CD8-positive, alpha-beta memory T cell (primary cell): ENCODE measurements around the gene BOLA3. TPM values are rescaled to one million over a fixed set of nuclear protein-coding genes. Genes with fewer than 3 reads are reported as not detected.
"Not testable (repeated sequence)": the region's sequence is repeated elsewhere in the genome, so short reads cannot be mapped to it uniquely, and the experiment has no call there.

Source experiments
- CTCF ChIA-PET: fragments of 350-600 bp; sonication (Branson Sonifier 250); formaldehyde crosslinking; loops from one replicate; lab custom pipeline; 2021; ENCODE audit warnings: antibody characterized with exemption; lab: Charles Lee
- POLR2A ChIA-PET: fragments of 350-600 bp; sonication (Branson Sonifier 250); formaldehyde crosslinking; loops from one replicate; lab custom pipeline; 2021; ENCODE audit warnings: antibody characterized with exemption; lab: Charles Lee
- DNase-seq, 5 donors: peaks; one replicate each; pipeline versions ENCODE4 v3.0.0 to v3.0.0-alpha.2; 2020 to 2022; ENCODE audit warnings: mixed read lengths in 1 of 5
- H3K27ac ChIP-seq: one replicate; pipeline ENCODE4 v1.7.0; 2013; ENCODE audit warnings: low read depth, mild to moderate bottlenecking, low read length, moderate library complexity
- H3K27me3 ChIP-seq: 2 replicates; pipeline ENCODE4 v1.7.0; 2013; ENCODE audit warnings: low read length, mild to moderate bottlenecking; ENCODE audit not compliant: insufficient read depth, poor library complexity, severe bottlenecking
- H3K36me3 ChIP-seq: 2 replicates; pipeline ENCODE4 v1.7.0; 2013; ENCODE audit warnings: mild to moderate bottlenecking, low read length, moderate library complexity; ENCODE audit not compliant: insufficient read depth
- H3K4me1 ChIP-seq: 2 replicates; pipeline ENCODE4 v1.7.0; 2013; ENCODE audit warnings: mild to moderate bottlenecking, low read length, moderate library complexity; ENCODE audit not compliant: insufficient read depth
- H3K4me3 ChIP-seq: 2 replicates; pipeline ENCODE4 v1.7.0; 2013; ENCODE audit warnings: mild to moderate bottlenecking, low read length
- H3K9me3 ChIP-seq: 2 replicates; pipeline ENCODE4 v1.7.0; 2013; ENCODE audit warnings: mild to moderate bottlenecking, low read length
- H3K27ac Mint-ChIP-seq, 8 donors: one replicate each; pipeline ENCODE4 v1.8.0; 2020 to 2021; ENCODE audit warnings: mixed read lengths in 8 of 8, mild to moderate bottlenecking in 6 of 8, inconsistent platforms in 3 of 8, moderate library complexity in 3 of 8
- H3K27me3 Mint-ChIP-seq, 2 donors: one replicate each; pipeline ENCODE4 v1.8.0; 2020 to 2021; ENCODE audit warnings: mixed read lengths in 2 of 2, mild to moderate bottlenecking in 1 of 2, moderate library complexity in 1 of 2
- H3K36me3 Mint-ChIP-seq, 3 donors: one replicate each; pipeline ENCODE4 v1.8.0; 2020 to 2021; ENCODE audit warnings: mixed read lengths in 3 of 3, inconsistent platforms in 1 of 3, mild to moderate bottlenecking in 1 of 3
- H3K4me1 Mint-ChIP-seq, 3 donors: one replicate each; pipeline ENCODE4 v1.8.0; 2020 to 2021; ENCODE audit warnings: mixed read lengths in 3 of 3, inconsistent platforms in 1 of 3, mild to moderate bottlenecking in 1 of 3
- H3K4me3 Mint-ChIP-seq, 7 donors: one replicate each; pipeline ENCODE4 v1.8.0; 2020 to 2021; ENCODE audit warnings: mixed read lengths in 7 of 7, mild to moderate bottlenecking in 6 of 7, moderate library complexity in 4 of 7, inconsistent platforms in 2 of 7
- H3K9me3 Mint-ChIP-seq, 5 donors: one replicate each; pipeline ENCODE4 v1.8.0; 2020 to 2022; ENCODE audit warnings: mixed read lengths in 5 of 5, mild to moderate bottlenecking in 3 of 5, moderate library complexity in 2 of 5, inconsistent platforms in 1 of 5
- polyA plus RNA-seq: library from polyadenylated mRNA; unstranded; fragments of 300-500 nt; fragmentation: Illumina TruSeq; gene quantifications from one replicate; pipeline ENCODE4 v1.2.3, GENCODE V29; 2021
- total RNA-seq, 2 experiments: library from RNA; stranded (reverse); gene quantifications; one replicate each; pipeline ENCODE4 v1.2.3, GENCODE V29; 2021

BOLA3 gene, protein sequence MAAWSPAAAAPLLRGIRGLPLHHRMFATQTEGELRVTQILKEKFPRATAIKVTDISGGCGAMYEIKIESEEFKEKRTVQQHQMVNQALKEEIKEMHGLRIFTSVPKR
- total RNA-seq (100 to 1,000 TPM; 131 to 133 TPM), polyA plus RNA-seq (74.1 TPM)

DNA sequence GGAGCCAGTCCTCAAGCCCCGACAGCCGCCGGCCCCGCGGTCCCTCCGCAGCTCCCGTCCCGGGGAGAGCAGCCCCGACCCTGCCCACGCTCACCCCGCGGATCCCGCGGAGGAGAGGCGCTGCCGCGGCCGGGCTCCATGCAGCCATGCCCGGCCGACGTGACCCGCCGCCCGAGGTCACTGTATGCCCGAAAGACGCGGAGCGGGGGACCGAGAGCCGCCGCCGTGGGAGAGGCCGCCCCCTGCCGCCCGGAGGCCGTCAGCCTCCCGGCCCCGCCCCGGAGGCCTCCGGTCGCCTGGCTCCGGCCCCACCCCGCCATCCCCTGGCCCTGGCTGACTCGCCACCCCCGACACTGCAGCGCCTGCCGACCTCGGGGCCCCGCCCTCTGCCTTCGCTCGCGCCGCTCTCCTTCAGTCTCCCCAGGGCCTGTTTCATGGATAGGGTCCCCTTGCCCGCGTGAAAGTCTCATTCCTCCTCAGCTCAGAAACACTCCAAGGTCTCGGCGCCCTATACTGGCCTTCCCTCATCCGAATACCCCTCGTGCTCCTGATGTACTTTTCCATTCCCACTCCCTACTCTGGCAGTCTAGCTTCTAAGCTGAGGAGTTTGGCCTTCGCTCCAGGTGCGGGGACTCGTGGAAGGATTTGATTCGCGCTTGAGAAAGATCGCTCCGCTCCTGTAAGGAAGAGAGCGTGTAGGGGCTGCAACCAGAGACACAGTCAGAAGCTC, at the start of gene BOLA3:
BOLA3 (minus strand) TSS at position 186 of the 730 bp plus-strand sequence; CDS start at position 148, 38 bp downstream.
- Mint-ChIP-seq H3K9me3 (no peaks in the 10 kb centered on the region), H3K4me1 (peaks cover 5 to 9% (median 6%) of the 10 kb centered on the region in 3 donors), H3K27me3 (no peaks in the 10 kb centered on the region), H3K4me3 (no peak within 1 kb of the TSS), H3K36me3 (peaks cover 0 to 29% (median 2%) of the 10 kb centered on the region in 3 donors), H3K27ac (peak within 1 kb of the TSS in 1 of 8 donors; percentile 26)
- peaks cover 12% of the 10 kb centered on the region for H3K4me1 ChIP-seq
- H3K9me3 ChIP-seq = no peaks in the 10 kb centered on the region
- peaks cover 7% of the 10 kb centered on the region for H3K36me3 ChIP-seq
- H3K27ac ChIP-seq = peak within 1 kb of the TSS; percentile 55
- peak within 1 kb of the TSS; percentile 82 for H3K4me3 ChIP-seq
- POLR2A ChIA-PET = interaction anchor here (1.1 to 2.1 kb wide), 2 partner anchors 27 to 30 kb away, joined by 7 to 10 read pairs; partner anchors contain the start of gene MOB1A
- CTCF ChIA-PET = interaction anchor here (0.9 to 3.6 kb wide), 25 partner anchors 7 to 326 kb away, joined by 3 to 18 read pairs (median 5); partner anchors contain the start of genes MOB1A, MTHFD2 and STAMBP
- no peaks in the 10 kb centered on the region for H3K27me3 ChIP-seq
- DNase-seq = peak; percentile 73 to 82 (median 78)

- Histone ChIP-seq H3K4me1 (peaks cover 23% of the 10 kb centered on the region), H3K27ac (no peak overlapping the region), H3K4me3 (no peak overlapping the region), H3K36me3 (no peaks in the 10 kb centered on the region), H3K9me3 (no peaks in the 10 kb centered on the region), H3K27me3 (no peaks in the 10 kb centered on the region)
- Mint-ChIP-seq H3K4me3 (peak overlapping the region in 1 of 7 donors; percentile 90), H3K9me3 (no peaks in the 10 kb centered on the region), H3K27ac (peak overlapping the region in 4 of 8 donors; percentile 8 to 85 (median 54)), H3K36me3 (peaks cover 0 to 7% (median 0%) of the 10 kb centered on the region in 3 donors), H3K27me3 (peaks cover 0 to 3% of the 10 kb centered on the region in 2 donors), H3K4me1 (peaks cover 21 to 40% (median 38%) of the 10 kb centered on the region in 3 donors)
- no peak for DNase-seq
- ChIA-PET CTCF (interaction anchor here (0.9 to 5.0 kb wide), 6 partner anchors 12 to 195 kb away, joined by 3 to 59 read pairs (median 4); partner anchors contain the start of gene MOB1A), POLR2A (interaction anchor here (1.0 to 3.6 kb wide), 2 partner anchors 18 to 19 kb away, joined by 5 to 84 read pairs; partner anchors contain the start of gene MOB1A)
These were observed 49.3 kb upstream of the BOLA3 start for GRCh38 chr2:74197049-74197448.

DNA sequence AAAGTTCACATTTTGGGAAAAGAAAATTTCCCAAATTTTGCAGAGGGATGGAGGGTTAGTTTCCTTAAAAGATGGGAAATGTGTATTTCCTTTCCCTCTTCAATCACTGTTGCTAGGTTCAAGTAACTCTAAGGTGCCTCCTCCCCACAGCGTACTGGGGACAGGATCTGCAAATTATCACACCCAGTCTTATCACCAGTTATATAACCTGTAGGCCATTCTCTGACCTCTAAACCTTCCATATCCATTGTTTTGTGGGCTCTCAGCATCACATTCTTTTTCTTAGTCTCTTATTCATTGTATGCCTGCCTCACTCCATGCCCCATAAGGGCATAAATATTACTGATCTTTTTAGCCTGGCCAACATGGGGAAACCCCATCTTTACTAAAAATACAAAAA, 47.1 kb upstream of the BOLA3 start:
- no peak overlapping the region for H3K27ac ChIP-seq
- no peaks in the 10 kb centered on the region for H3K36me3 ChIP-seq
- no peak overlapping the region for H3K4me3 ChIP-seq
- POLR2A ChIA-PET = interaction anchor here (0.6 kb wide), 1 partner anchor 9 kb away, joined by 5 read pairs; no protein-coding TSS in a partner anchor
- no peaks in the 10 kb centered on the region for H3K27me3 ChIP-seq
- peaks cover 0 to 7% (median 0%) of the 10 kb centered on the region in 3 donors for H3K36me3 Mint-ChIP-seq
- CTCF ChIA-PET = no interaction called here
- H3K27ac Mint-ChIP-seq = no peak overlapping the region
- no peaks in the 10 kb centered on the region for H3K9me3 ChIP-seq
- H3K4me1 Mint-ChIP-seq = peaks cover 17 to 21% (median 17%) of the 10 kb centered on the region in 3 donors
- peak overlapping the region in 1 of 7 donors; percentile 6 for H3K4me3 Mint-ChIP-seq
- H3K9me3 Mint-ChIP-seq = no peaks in the 10 kb centered on the region
- H3K27me3 Mint-ChIP-seq = peaks cover 0 to 3% of the 10 kb centered on the region in 2 donors
- DNase-seq = no peak
- peaks cover 10% of the 10 kb centered on the region for H3K4me1 ChIP-seq

DNA sequence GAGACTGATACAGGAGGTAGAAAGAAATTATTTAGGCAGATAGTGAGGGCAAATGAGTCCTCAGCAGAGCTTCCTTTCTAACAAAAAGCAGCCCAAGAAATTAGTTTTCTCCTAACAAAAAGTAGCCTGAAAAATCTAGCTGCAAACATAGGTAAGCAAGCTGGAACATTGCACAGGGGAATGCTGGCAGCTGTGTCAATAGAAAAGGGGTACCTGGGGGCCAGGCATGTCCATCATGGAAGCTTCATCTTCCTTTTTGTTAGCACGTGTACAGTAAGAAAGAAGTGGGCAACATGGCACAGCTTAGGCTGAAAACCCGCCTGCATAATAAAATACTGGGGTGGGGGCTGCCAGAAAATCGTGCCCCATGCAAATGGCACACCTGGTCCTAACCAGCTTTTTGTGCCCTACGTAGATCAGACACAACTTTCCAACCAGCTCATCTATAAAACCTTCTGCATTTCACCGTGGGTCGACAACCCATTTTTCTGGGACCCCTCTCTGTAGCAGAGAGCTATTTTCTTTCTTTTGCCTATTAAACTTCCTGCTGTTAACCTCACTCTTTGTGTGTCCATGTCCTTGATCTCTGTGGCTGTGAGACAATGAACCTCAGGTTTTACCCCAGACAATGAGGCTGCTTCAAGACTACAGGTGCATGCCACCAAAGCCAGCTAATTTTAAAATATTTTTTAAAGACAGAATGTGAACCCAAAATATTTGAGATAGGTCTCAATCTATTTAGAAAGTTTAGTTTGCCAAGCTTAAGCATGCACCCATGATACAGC, 44.1 kb upstream of the BOLA3 start:
- no peaks in the 10 kb centered on the region for H3K36me3 ChIP-seq
- peaks cover 2 to 3% of the 10 kb centered on the region in 2 donors for H3K27me3 Mint-ChIP-seq
- H3K27me3 ChIP-seq = no peaks in the 10 kb centered on the region
- H3K4me1 ChIP-seq = no peaks in the 10 kb centered on the region
- no peak overlapping the region for H3K27ac Mint-ChIP-seq
- H3K4me3 Mint-ChIP-seq = no peak overlapping the region
- H3K4me3 ChIP-seq = no peak overlapping the region
- no peaks in the 10 kb centered on the region for H3K9me3 ChIP-seq
- no peaks in the 10 kb centered on the region for H3K4me1 Mint-ChIP-seq
- H3K36me3 Mint-ChIP-seq = no peaks in the 10 kb centered on the region
- no peaks in the 10 kb centered on the region for H3K9me3 Mint-ChIP-seq
- H3K27ac ChIP-seq = no peak overlapping the region
- no peak for DNase-seq
- ChIA-PET POLR2A (interaction anchor here (0.8 to 1.1 kb wide), 3 partner anchors 8 to 80 kb away, joined by 3 read pairs; partner anchors contain the start of gene MOB1A), CTCF (interaction anchor here (1.0 kb wide), 1 partner anchor 13 kb away, joined by 3 read pairs; the partner anchor contains the start of gene MOB1A)

GRCh38 chr2:74188696-74189095, 41.0 kb upstream of the BOLA3 start:
- Mint-ChIP-seq H3K9me3 (peaks cover 0 to 2% (median 0%) of the 10 kb centered on the region in 5 donors), H3K27ac (no peak overlapping the region), H3K4me1 (peaks cover 3 to 11% (median 7%) of the 10 kb centered on the region in 3 donors), H3K36me3 (no peaks in the 10 kb centered on the region), H3K4me3 (no peak overlapping the region), H3K27me3 (peaks cover 2 to 3% of the 10 kb centered on the region in 2 donors)
- Histone ChIP-seq H3K4me1 (no peaks in the 10 kb centered on the region), H3K4me3 (no peak overlapping the region), H3K36me3 (no peaks in the 10 kb centered on the region), H3K9me3 (no peaks in the 10 kb centered on the region), H3K27ac (no peak overlapping the region), H3K27me3 (no peaks in the 10 kb centered on the region)
- ChIA-PET CTCF (interaction anchor here (2.3 kb wide), 1 partner anchor 10 kb away, joined by 12 read pairs; the partner anchor contains the start of gene MOB1A), POLR2A (no interaction called here)
- DNase-seq = no peak

GRCh38 chr2:74188018-74188601, 40.4 kb upstream of the BOLA3 start:
- peaks cover 0 to 2% (median 0%) of the 10 kb centered on the region in 5 donors for H3K9me3 Mint-ChIP-seq
- ChIA-PET POLR2A (no interaction called here), CTCF (no interaction called here)
- no peak overlapping the region for H3K27ac Mint-ChIP-seq
- Histone ChIP-seq H3K9me3 (no peaks in the 10 kb centered on the region), H3K4me1 (no peaks in the 10 kb centered on the region), H3K27ac (no peak overlapping the region), H3K4me3 (no peak overlapping the region), H3K36me3 (no peaks in the 10 kb centered on the region), H3K27me3 (no peaks in the 10 kb centered on the region)
- no peak overlapping the region for H3K4me3 Mint-ChIP-seq
- DNase-seq = no peak
- H3K36me3 Mint-ChIP-seq = no peaks in the 10 kb centered on the region
- peaks cover 3 to 11% (median 7%) of the 10 kb centered on the region in 3 donors for H3K4me1 Mint-ChIP-seq
- H3K27me3 Mint-ChIP-seq = peaks cover 2 to 3% of the 10 kb centered on the region in 2 donors

DNA sequence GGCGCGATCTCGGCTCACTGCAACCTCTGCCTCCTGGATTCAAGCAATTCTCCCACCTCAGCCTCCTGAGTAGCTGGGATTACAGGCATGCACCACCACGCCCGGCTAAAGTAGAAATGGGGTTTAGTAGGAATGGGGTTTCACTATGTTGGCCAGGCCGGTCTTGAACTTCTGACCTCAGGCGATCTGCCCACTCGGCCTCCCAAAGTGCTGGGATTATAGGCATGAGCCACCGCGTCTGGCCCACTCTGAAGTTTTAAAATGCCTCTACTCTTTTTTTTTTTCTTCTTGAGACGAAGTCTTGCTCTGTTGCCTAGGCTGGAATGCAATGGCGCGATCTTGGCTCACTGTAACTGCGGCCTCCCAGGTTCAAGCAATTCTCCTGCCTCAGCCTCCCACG, 39.0 kb upstream of the BOLA3 start:
- Mint-ChIP-seq H3K4me1 (peaks cover 3 to 11% (median 7%) of the 10 kb centered on the region in 3 donors), H3K4me3 (peak overlapping the region in 2 of 7 donors; percentile 9 to 13)
- CTCF ChIA-PET, H3K36me3 ChIP-seq, POLR2A ChIA-PET, H3K27ac Mint-ChIP-seq, H3K9me3 Mint-ChIP-seq, H3K27me3 ChIP-seq, H3K36me3 Mint-ChIP-seq, H3K4me3 ChIP-seq, H3K4me1 ChIP-seq, DNase-seq, H3K27ac ChIP-seq, H3K27me3 Mint-ChIP-seq, H3K9me3 ChIP-seq: not testable (repeated sequence)
